ENCODE results near the gene PTPRN2.
"Not testable (repeated sequence)": the region's sequence is repeated elsewhere in the genome, so short reads cannot be mapped to it uniquely, and the experiment has no call there.

PTPRN2 gene

DNA sequence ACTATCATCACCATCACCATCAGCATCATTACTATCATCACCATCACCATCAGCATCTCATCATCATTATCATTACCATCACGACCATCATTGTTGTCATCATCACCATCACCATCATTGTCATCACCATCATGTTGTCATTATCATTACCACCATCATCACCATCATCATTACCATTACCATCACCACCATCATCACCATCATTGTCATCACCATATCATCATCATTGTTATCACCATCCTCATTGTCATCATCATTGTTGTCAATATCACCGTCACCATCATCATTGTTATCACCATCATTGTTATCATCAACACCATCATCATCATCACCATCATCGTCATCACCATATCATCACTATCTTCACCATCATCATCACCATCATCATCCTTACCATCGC, 124.3 kb downstream of the PTPRN2 start:
- no peak for DNase-seq
- in situ Hi-C loops (cut with HindIII; ENCODE audit: low pct_ligation_motif_present, low pct_unique_long_range_greater_than_20kb, low sequenced_read_pairs): no loop called here

DNA sequence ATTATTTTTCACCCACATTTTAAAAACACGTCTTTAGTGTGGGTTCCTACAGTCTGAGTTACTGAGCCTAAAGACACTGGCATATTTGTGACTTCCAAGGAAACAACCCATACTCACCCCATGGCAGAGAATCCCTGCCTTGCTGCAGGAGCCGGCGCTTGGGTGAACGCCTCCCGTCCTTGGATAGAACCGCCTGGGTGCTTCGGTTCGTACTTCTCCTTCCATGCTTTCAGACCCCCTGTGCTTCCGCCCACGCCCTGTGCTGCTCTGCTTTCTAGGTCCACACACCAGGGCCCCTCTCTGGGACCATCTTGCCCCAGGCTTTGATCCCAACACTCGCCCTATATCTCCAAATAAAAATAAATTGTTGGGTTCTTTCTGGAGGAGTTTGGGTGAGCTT, 125.8 kb downstream of the PTPRN2 start:
- in situ Hi-C loops (cut with HindIII; ENCODE audit: low pct_ligation_motif_present, low pct_unique_long_range_greater_than_20kb, low sequenced_read_pairs): no loop called here
- DNase-seq: no peak

DNA sequence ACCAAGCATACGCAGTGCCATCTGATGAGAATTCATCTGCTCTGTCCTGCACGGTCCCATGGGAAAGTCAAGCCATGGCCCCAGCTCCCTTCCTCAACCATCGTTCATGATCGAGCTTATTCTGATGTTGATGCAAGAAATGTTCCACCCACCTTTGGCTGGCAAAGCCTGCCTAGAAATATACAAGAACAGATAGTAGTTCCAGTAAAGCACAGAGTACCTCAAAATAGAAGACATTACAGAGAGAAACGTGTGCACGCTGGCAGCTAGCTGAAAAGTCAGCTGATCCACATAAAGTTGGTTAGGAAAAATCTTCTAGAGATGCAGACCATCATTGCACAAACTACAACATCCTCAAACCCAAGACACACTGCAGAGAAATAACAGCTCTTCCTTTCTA, 127.0 kb downstream of the PTPRN2 start:
- no peak for DNase-seq
- in situ Hi-C loops (cut with HindIII; ENCODE audit: low pct_ligation_motif_present, low pct_unique_long_range_greater_than_20kb, low sequenced_read_pairs): no loop called here

DNA sequence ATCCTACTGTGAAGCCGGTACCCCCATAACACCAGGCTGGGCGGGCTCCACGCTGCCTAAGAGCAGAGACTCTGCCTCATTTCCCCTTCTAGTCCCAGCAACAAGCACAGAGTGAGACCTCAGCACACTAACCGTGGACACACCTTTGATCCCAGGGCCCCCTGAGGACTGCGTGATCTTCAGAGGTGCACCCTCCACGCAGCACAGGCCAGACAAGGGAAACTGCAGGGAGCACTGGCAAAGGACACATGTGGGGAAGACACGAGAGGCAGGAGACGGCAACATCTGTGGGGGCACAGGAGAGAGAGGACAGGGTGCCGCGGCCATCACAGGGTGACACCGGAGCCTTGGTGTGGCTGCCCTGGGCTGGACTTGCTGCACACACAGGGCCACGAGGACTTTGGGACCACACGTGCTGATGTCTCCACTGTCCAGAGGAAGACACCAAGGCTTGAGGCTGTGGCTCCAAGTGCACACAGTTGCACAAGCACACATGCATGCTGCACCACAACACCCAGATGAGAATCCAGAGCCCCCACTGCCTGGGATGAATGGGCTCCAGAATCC, 128.8 kb downstream of the PTPRN2 start:
- DNase-seq: no peak
- in situ Hi-C loops (cut with HindIII; ENCODE audit: low pct_ligation_motif_present, low pct_unique_long_range_greater_than_20kb, low sequenced_read_pairs): no loop called here

DNA sequence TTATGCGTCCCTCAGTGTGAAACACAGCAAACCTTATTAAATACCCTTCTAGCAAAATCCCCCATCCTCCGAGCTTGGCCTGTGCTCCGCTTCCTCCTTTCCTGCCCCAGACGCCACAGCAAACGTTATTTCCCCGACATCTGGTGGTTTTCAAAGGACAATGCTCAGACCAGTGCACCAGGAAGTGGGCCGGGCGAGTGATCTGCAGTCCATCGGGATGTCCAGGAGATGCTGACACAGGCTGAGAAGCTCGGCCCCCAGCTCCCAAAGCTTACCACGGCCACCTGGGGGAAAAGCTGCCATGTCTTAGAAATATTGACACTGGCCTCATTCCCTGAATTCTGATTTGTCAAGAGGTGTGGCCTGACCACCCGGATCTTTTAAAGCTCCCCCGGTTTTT, 129.5 kb downstream of the PTPRN2 start:
- in situ Hi-C loops (cut with HindIII; ENCODE audit: low pct_ligation_motif_present, low pct_unique_long_range_greater_than_20kb, low sequenced_read_pairs): no loop called here
- no peak for DNase-seq

DNA sequence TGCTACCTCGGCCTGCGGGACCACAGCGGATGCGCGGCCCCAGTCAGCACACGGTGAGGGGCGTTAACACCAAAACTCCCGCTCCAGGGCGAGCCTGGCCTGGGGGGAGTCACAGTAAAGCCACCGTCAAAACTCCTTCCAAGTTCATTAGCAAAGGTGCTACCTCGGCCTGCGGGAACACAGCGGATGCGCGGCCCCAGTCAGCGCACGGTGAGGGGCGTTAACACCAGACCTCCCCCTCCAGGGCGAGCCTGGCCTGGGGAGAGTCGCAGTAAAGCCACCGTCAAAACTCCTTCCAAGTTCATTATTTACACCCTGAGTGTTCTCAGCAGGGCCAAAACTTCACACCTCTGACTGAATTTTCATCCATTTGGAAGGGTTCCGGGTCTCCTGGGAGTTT, 130.0 kb downstream of the PTPRN2 start:
- in situ Hi-C loops (cut with HindIII; ENCODE audit: low pct_ligation_motif_present, low pct_unique_long_range_greater_than_20kb, low sequenced_read_pairs); DNase-seq: not testable (repeated sequence)

DNA sequence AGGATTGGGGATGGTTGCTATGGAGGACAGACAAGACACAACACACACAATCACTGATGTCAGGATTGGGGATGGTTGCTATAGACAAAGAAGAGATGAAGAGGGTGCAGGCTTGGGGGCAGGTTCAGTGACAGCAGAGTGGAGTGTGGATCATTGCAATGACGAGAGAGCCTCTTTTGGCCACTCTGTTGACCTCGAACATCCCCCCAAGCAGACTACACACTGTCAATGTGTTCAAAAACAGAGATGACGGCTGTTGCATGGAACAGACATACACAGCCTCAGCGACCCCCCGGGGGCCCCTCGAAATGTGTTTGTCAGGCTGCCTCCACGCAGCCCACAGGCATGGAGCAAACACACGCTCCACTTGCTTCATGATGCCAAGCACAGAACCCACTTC, 133.0 kb downstream of the PTPRN2 start:
- in situ Hi-C loops (cut with HindIII; ENCODE audit: low pct_ligation_motif_present, low pct_unique_long_range_greater_than_20kb, low sequenced_read_pairs): no loop called here
- DNase-seq: no peak

DNA sequence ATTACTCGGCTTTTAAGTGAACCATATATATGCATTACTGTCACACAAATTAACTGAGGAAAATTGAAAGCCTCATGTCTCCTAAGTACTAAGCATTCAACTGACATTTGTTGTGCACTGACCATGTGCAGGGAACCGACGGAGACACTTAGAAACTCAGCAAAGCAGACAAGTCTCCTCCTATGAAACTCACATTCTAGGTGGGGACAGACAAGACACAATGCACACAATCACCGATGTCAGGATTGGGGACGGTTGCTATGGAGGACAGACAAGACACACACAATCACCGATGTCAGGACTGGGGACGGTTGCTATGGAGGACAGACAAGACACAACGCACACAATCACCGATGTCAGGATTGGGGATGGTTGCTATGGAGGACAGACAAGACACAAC, 134.0 kb downstream of the PTPRN2 start:
- in situ Hi-C loops (cut with HindIII; ENCODE audit: low pct_ligation_motif_present, low pct_unique_long_range_greater_than_20kb, low sequenced_read_pairs): no loop called here
- DNase-seq: no peak

DNA sequence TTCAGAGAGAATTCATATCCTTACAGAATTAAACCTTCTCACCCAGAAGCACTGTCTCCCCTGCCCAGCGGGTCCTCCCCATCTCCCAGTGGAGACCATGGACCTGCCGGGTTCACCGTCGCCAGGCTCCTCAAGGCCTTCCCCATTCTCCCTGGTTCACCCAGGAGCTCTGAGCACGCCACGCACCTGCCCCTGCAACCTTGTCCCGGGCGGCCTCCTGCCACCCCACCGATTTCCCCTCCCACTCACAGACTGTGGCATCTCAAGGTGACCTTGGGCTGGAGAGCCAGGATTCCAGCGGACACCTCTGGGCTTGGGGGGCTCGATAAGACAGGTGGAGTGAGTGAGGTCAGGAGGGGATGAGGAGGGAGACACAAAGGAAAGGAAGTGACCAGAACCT, 135.3 kb downstream of the PTPRN2 start:
- no peak for DNase-seq
- in situ Hi-C loops (cut with HindIII; ENCODE audit: low pct_ligation_motif_present, low pct_unique_long_range_greater_than_20kb, low sequenced_read_pairs): no loop called here

DNA sequence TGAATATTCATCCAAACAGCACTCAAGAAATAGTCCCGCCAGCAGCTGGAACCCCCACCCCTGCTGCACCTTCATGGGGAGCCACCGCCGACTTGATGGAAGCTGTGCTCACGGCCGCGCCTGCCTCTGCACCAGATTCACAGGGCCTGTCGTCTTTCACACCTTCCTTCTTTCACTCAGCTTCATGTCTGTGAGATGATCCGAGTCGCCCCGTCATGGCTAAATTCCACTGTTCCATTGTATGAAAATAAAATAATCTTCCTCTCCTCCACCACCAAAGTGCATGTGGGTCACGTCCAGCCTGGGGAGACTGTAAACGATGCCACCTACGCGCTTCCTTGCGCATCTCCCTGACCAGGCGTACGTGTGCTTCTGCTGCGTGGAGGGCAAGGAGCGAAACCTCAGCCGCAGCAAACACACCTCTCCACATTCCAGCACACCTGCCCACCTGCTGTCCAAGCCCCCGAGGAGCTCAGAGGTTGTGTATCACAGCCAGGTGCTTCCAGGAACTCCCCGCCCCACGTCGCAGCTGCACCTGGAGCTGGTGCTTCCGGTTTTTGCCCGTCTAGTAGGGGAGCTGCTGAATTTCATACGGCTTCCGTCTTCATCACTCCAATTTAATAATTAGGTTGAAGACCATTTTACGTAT, 137.0 kb downstream of the PTPRN2 start:
- DNase-seq: no peak
- in situ Hi-C loops (cut with HindIII; ENCODE audit: low pct_ligation_motif_present, low pct_unique_long_range_greater_than_20kb, low sequenced_read_pairs): no loop called here

DNA sequence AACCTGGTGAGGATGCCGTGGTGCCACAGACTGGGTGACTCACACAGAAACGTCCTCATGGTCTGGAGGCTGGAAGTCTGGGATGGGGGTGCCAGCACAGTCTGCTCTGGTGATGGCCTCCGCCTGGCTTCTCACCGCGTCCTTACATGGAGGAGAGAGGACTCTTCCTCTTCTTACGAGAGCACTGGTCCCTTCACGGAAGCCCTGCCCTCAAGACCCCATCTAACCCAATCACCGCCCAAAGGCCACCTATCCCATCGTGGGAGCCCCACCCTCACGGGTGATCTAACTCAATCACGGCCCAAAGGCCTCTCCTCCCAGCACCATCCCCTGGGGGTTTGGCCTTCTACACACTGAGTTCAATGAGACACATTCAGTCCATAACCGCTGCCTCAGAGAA, 137.7 kb downstream of the PTPRN2 start:
- no peak for DNase-seq
- in situ Hi-C loops (cut with HindIII; ENCODE audit: low pct_ligation_motif_present, low pct_unique_long_range_greater_than_20kb, low sequenced_read_pairs): no loop called here

DNA sequence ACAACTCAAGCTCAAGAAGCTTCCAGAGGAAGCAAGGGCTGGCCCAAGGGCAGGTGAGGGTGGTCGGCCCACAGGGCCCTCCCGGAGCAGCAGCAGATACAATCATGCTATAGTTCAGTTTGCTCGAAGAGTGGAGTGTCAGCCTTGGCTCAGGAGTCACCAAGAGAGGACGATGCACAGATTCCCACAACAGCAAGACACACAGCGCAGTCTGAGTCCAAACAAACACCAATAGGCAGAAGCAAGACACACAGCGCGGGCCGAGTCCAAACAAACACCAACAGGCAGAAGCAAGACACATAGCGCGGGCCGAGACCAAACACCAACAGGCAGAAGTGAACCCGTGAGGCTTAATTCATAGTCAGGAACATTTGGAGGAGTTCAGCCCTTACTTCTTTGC, 138.4 kb downstream of the PTPRN2 start:
- DNase-seq: no peak
- in situ Hi-C loops (cut with HindIII; ENCODE audit: low pct_ligation_motif_present, low pct_unique_long_range_greater_than_20kb, low sequenced_read_pairs): no loop called here

DNA sequence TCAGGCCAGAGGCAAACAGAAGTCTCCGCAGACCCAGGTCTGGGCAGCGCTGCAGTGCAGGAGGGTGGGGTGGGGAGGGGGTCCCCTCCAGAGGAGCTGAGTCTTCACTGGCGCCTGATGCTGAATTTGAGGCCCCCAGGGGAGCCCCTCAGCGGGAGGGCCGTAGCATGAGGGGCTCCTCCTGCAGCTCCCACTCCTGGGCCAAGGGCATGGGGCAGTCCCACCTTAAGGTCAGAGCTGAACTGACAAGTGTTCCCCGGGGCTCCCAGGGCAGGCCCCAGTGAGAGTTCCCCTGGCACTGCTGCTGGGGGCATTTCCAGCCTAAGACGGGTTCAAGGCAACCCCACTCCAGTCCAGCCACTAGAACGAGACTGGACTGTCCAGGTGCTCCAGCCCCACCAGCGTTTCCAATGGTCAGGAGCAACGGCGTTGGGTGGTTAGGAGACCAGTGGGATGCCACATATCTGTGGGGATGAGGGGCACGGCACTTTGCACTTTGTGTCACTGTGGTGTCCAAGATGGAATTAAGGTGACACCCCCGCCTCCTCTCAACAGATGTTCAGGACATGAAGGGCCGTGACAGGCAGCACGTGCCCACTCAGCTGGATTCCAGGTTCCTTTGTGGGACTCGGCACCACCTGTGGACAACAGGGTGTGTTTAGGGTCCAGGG, 139.1 kb downstream of the PTPRN2 start:
- in situ Hi-C loops (cut with HindIII; ENCODE audit: low pct_ligation_motif_present, low pct_unique_long_range_greater_than_20kb, low sequenced_read_pairs): no loop called here
- DNase-seq: no peak

DNA sequence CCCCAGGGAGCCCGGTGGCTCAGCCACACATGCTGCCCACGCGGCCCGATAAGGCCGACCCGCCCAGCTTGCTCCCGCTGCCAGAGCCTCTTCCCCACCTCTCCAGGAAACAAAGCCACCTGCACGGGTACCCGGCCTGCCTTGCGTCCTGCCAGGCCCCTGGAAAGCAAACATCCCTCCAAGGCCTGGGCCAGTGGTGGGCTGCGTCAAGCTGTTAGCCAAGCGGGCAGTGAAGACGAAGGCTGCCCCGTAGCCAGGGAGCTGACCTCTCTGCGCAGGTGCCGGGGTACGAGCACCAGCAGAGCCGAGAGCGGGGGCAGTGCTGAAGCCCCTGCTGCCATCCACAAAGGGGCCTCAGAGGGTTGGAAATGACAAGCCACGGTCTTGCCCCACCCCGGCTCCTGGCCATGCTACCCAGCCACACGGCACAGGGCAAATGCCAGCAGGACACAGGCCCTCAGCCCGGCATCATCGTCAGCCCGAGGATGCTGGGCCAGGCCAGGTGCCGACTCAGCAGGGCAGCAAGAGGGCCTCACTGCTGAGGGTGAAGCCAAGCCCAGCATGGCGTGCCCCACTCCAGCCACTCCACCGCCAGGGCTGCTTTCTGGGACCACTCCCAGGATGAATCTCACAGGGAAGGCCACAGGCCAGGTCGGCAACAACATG, 140.0 kb downstream of the PTPRN2 start:
- DNase-seq: no peak
- in situ Hi-C loops (cut with HindIII; ENCODE audit: low pct_ligation_motif_present, low pct_unique_long_range_greater_than_20kb, low sequenced_read_pairs): no loop called here

DNA sequence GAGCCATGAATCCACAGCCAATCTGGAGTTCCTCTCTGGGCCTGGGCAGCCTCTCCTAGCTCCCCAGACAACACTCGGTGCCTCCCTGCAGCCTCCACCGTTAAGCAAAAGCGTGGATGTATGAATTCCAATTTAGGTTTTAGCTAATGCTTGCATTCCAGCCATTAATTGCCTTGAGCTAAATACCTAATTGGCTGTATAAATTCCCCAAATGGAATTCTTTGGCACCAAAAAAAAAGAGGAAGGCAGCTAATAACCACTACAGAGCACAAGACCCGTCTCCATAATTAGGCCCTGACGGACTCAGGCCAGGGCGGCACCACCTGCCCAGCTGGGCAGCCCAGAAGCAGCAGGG, 140.5 kb downstream of the PTPRN2 start:
- in situ Hi-C loops (cut with HindIII; ENCODE audit: low pct_ligation_motif_present, low pct_unique_long_range_greater_than_20kb, low sequenced_read_pairs): no loop called here

DNA sequence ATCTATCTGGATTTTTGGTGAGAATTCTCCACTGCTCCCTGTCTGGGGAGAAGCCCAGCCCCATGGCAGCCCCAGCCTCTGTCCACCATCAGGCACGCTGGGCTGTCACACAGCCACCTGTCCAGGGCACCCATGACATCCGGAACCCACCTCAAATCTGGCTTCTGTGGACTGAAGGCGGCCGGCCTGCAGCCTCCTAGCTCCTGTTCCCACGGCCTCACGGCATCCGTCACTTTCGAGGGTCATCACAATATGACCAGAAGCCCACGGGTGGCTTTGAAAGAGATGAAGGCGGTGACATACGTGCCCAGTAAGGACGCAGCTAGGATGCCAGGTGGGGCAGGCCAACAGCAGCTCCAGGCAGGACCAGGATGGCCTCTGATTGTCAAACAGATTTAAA, 140.9 kb downstream of the PTPRN2 start:
- no peak for DNase-seq
- in situ Hi-C loops (cut with HindIII; ENCODE audit: low pct_ligation_motif_present, low pct_unique_long_range_greater_than_20kb, low sequenced_read_pairs): no loop called here

More for the DNA sequence above, 140.5 kb downstream of the PTPRN2 start:
- DNase-seq: no peak

DNA sequence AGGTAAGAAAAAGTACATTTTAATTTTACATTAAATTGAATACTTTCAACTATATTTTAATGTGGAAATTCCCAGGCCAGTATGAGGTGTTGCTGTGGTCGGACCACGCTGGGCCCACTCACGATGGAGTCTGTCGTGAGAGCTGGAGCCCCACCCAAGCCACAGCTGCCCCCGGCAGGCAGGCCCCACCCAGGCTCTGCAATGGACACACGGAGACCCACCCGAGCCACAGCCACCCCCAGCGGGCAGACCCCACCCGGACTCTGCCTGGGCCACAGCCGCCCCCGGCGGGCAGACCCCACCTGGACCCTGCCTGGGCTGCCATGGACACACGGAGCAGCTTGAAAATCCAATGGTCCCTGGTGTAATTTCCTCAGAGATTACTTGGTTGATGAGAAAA, 141.3 kb downstream of the PTPRN2 start:
- in situ Hi-C loops (cut with HindIII; ENCODE audit: low pct_ligation_motif_present, low pct_unique_long_range_greater_than_20kb, low sequenced_read_pairs): no loop called here

DNA sequence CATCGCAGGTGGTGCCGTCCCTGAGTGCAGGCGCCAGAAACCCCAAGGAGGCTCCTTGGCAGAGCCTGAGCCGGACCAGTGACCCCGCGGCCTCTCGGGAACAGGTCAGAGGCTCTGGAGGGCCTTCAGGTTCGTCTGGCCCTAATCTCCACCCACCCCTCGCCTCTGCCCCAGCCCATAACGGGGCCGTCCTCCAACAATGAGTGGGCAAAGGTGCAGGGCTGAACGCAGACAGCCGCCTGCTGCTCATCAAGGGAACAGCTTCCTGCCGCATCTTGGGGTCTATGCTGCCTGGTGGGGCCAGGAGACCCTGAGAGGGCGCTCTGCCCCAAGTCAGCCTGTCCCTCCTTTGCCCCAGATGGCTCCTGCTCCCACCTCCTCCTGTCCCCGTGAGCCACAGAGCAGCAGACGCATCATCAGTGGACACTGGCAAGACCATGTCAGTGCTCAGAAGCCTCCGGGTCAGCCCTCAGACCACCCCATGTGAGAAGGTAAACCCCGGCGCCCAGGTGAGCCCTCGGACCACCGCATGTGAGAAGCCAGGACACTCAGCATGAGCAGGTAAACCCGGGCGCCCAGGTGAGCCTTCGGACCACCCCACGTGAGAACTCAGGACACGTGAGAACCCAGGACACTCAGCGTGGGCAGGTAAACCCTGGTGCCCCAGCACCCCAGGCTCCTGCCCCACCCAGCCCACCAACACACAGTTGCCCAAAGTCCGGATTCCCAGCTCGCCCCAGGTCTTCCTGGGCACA, 142.0 kb downstream of the PTPRN2 start:
- in situ Hi-C loops (cut with HindIII; ENCODE audit: low pct_ligation_motif_present, low pct_unique_long_range_greater_than_20kb, low sequenced_read_pairs): no loop called here
- DNase-seq: no peak

More for the DNA sequence above, 141.3 kb downstream of the PTPRN2 start:
- no peak for DNase-seq

Measured in ACHN (cell line).